Measurements from ENCODE around the gene LRFN4.
"Not testable (repeated sequence)": the region's sequence is repeated elsewhere in the genome, so short reads cannot be mapped to it uniquely, and the experiment has no call there.

The LRFN4 gene

GRCh38 chr11:66856496-66857233 lies at the start of gene LRFN4:
LRFN4 (plus strand) TSS chr11:66857064; CDS start chr11:66857745, 681 bp downstream.
- Histone ChIP-seq H3K36me3 (ENCODE audit: control insufficient read depth, insufficient read depth, low read length) (peaks cover 10% of the 10 kb centered on the region), H3K27me3 (ENCODE audit: control insufficient read depth, insufficient read depth, low read length) (no peaks in the 10 kb centered on the region), H3K4me1 (ENCODE audit: control insufficient read depth, insufficient read depth, low read length) (peaks cover 4% of the 10 kb centered on the region)

GRCh38 chr11:66809592-66809991 lies 47.3 kb upstream of the LRFN4 start:
- Histone ChIP-seq H3K9me3 (ENCODE audit: control insufficient read depth, insufficient read depth, low read length) (no peaks in the 10 kb centered on the region), H3K4me1 (ENCODE audit: control insufficient read depth, insufficient read depth, low read length) (peaks cover 18% of the 10 kb centered on the region), H3K36me3 (ENCODE audit: control insufficient read depth, insufficient read depth, low read length) (no peaks in the 10 kb centered on the region), H3K9ac (ENCODE audit: low read depth, low read length) (no peak overlapping the region), H3K4me3 (ENCODE audit: low read depth, low read length) (no peak overlapping the region), H3K27me3 (ENCODE audit: control insufficient read depth, insufficient read depth, low read length) (no peaks in the 10 kb centered on the region)

More at GRCh38 chr11:66856496-66857233, at the start of gene LRFN4:
- Histone ChIP-seq H3K9ac (ENCODE audit: low read depth, low read length) (peak within 1 kb of the TSS; percentile 81), H3K4me3 (ENCODE audit: low read depth, low read length) (peak within 1 kb of the TSS; percentile 73), H3K9me3 (ENCODE audit: control insufficient read depth, insufficient read depth, low read length) (no peaks in the 10 kb centered on the region)

GRCh38 chr11:66810576-66811185 lies 46.2 kb upstream of the LRFN4 start:
- no peak overlapping the region for H3K4me3 ChIP-seq (ENCODE audit: low read depth, low read length)
- H3K9ac ChIP-seq (ENCODE audit: low read depth, low read length): no peak overlapping the region
- H3K36me3 ChIP-seq (ENCODE audit: control insufficient read depth, insufficient read depth, low read length): no peaks in the 10 kb centered on the region

GRCh38 chr11:66814678-66815077 lies 42.2 kb upstream of the LRFN4 start:
- no peak overlapping the region for H3K9ac ChIP-seq (ENCODE audit: low read depth, low read length)
- H3K9me3 ChIP-seq (ENCODE audit: control insufficient read depth, insufficient read depth, low read length): no peaks in the 10 kb centered on the region

More at GRCh38 chr11:66810576-66811185, 46.2 kb upstream of the LRFN4 start:
- Histone ChIP-seq H3K27me3 (ENCODE audit: control insufficient read depth, insufficient read depth, low read length) (no peaks in the 10 kb centered on the region), H3K4me1 (ENCODE audit: control insufficient read depth, insufficient read depth, low read length) (peaks cover 18% of the 10 kb centered on the region), H3K9me3 (ENCODE audit: control insufficient read depth, insufficient read depth, low read length) (no peaks in the 10 kb centered on the region)

GRCh38 chr11:66815646-66816045 lies 41.2 kb upstream of the LRFN4 start:
- H3K36me3 ChIP-seq (ENCODE audit: control insufficient read depth, insufficient read depth, low read length): no peaks in the 10 kb centered on the region
- no peaks in the 10 kb centered on the region for H3K9me3 ChIP-seq (ENCODE audit: control insufficient read depth, insufficient read depth, low read length)
- H3K4me1 ChIP-seq (ENCODE audit: control insufficient read depth, insufficient read depth, low read length): peaks cover 14% of the 10 kb centered on the region
- H3K4me3 ChIP-seq (ENCODE audit: low read depth, low read length): no peak overlapping the region
- H3K27me3 ChIP-seq (ENCODE audit: control insufficient read depth, insufficient read depth, low read length): no peaks in the 10 kb centered on the region
- H3K9ac ChIP-seq (ENCODE audit: low read depth, low read length): no peak overlapping the region

More at GRCh38 chr11:66814678-66815077, 42.2 kb upstream of the LRFN4 start:
- Histone ChIP-seq H3K36me3 (ENCODE audit: control insufficient read depth, insufficient read depth, low read length) (no peaks in the 10 kb centered on the region), H3K4me3 (ENCODE audit: low read depth, low read length) (no peak overlapping the region), H3K4me1 (ENCODE audit: control insufficient read depth, insufficient read depth, low read length) (peaks cover 18% of the 10 kb centered on the region), H3K27me3 (ENCODE audit: control insufficient read depth, insufficient read depth, low read length) (no peaks in the 10 kb centered on the region)

GRCh38 chr11:66818231-66818955 lies 38.5 kb upstream of the LRFN4 start:
- H3K9ac ChIP-seq (ENCODE audit: low read depth, low read length): no peak overlapping the region
- H3K27me3 ChIP-seq (ENCODE audit: control insufficient read depth, insufficient read depth, low read length): no peaks in the 10 kb centered on the region
- no peaks in the 10 kb centered on the region for H3K9me3 ChIP-seq (ENCODE audit: control insufficient read depth, insufficient read depth, low read length)
- no peaks in the 10 kb centered on the region for H3K4me1 ChIP-seq (ENCODE audit: control insufficient read depth, insufficient read depth, low read length)
- H3K36me3 ChIP-seq (ENCODE audit: control insufficient read depth, insufficient read depth, low read length): no peaks in the 10 kb centered on the region
- H3K4me3 ChIP-seq (ENCODE audit: low read depth, low read length): no peak overlapping the region

GRCh38 chr11:66820381-66820780 lies 36.5 kb upstream of the LRFN4 start:
- H3K9ac ChIP-seq (ENCODE audit: low read depth, low read length): no peak overlapping the region
- H3K4me1 ChIP-seq (ENCODE audit: control insufficient read depth, insufficient read depth, low read length): no peaks in the 10 kb centered on the region
- no peaks in the 10 kb centered on the region for H3K9me3 ChIP-seq (ENCODE audit: control insufficient read depth, insufficient read depth, low read length)
- no peaks in the 10 kb centered on the region for H3K36me3 ChIP-seq (ENCODE audit: control insufficient read depth, insufficient read depth, low read length)
- no peaks in the 10 kb centered on the region for H3K27me3 ChIP-seq (ENCODE audit: control insufficient read depth, insufficient read depth, low read length)
- no peak overlapping the region for H3K4me3 ChIP-seq (ENCODE audit: low read depth, low read length)

GRCh38 chr11:66820901-66821300 lies 36.0 kb upstream of the LRFN4 start:
- no peaks in the 10 kb centered on the region for H3K4me1 ChIP-seq (ENCODE audit: control insufficient read depth, insufficient read depth, low read length)
- H3K27me3 ChIP-seq (ENCODE audit: control insufficient read depth, insufficient read depth, low read length): no peaks in the 10 kb centered on the region
- H3K9me3 ChIP-seq (ENCODE audit: control insufficient read depth, insufficient read depth, low read length): no peaks in the 10 kb centered on the region
- H3K36me3 ChIP-seq (ENCODE audit: control insufficient read depth, insufficient read depth, low read length): no peaks in the 10 kb centered on the region
- no peak overlapping the region for H3K4me3 ChIP-seq (ENCODE audit: low read depth, low read length)
- no peak overlapping the region for H3K9ac ChIP-seq (ENCODE audit: low read depth, low read length)

GRCh38 chr11:66823700-66824099 lies 33.2 kb upstream of the LRFN4 start:
- Histone ChIP-seq H3K4me1 (ENCODE audit: control insufficient read depth, insufficient read depth, low read length) (no peaks in the 10 kb centered on the region), H3K9ac (ENCODE audit: low read depth, low read length) (no peak overlapping the region), H3K27me3 (ENCODE audit: control insufficient read depth, insufficient read depth, low read length) (no peaks in the 10 kb centered on the region), H3K4me3 (ENCODE audit: low read depth, low read length) (no peak overlapping the region), H3K9me3 (ENCODE audit: control insufficient read depth, insufficient read depth, low read length) (no peaks in the 10 kb centered on the region), H3K36me3 (ENCODE audit: control insufficient read depth, insufficient read depth, low read length) (no peaks in the 10 kb centered on the region)

- H3K4me1 ChIP-seq (ENCODE audit: control insufficient read depth, insufficient read depth, low read length); H3K4me3 ChIP-seq (ENCODE audit: low read depth, low read length): not testable (repeated sequence)
These were observed 32.3 kb upstream of the LRFN4 start for GRCh38 chr11:66824573-66824972.

GRCh38 chr11:66834539-66834845 lies 22.4 kb upstream of the LRFN4 start:
- Histone ChIP-seq H3K9ac (ENCODE audit: low read depth, low read length) (no peak overlapping the region), H3K4me3 (ENCODE audit: low read depth, low read length) (no peak overlapping the region), H3K9me3 (ENCODE audit: control insufficient read depth, insufficient read depth, low read length) (no peaks in the 10 kb centered on the region), H3K4me1 (ENCODE audit: control insufficient read depth, insufficient read depth, low read length) (no peaks in the 10 kb centered on the region), H3K27me3 (ENCODE audit: control insufficient read depth, insufficient read depth, low read length) (no peaks in the 10 kb centered on the region), H3K36me3 (ENCODE audit: control insufficient read depth, insufficient read depth, low read length) (peaks cover 5% of the 10 kb centered on the region)

More at GRCh38 chr11:66824573-66824972, 32.3 kb upstream of the LRFN4 start:
- H3K9me3 ChIP-seq (ENCODE audit: control insufficient read depth, insufficient read depth, low read length); H3K36me3 ChIP-seq (ENCODE audit: control insufficient read depth, insufficient read depth, low read length); H3K27me3 ChIP-seq (ENCODE audit: control insufficient read depth, insufficient read depth, low read length); H3K9ac ChIP-seq (ENCODE audit: low read depth, low read length): not testable (repeated sequence)

GRCh38 chr11:66834943-66835342 lies 21.9 kb upstream of the LRFN4 start:
- Histone ChIP-seq H3K9ac (ENCODE audit: low read depth, low read length) (no peak overlapping the region), H3K36me3 (ENCODE audit: control insufficient read depth, insufficient read depth, low read length) (peaks cover 6% of the 10 kb centered on the region), H3K27me3 (ENCODE audit: control insufficient read depth, insufficient read depth, low read length) (no peaks in the 10 kb centered on the region), H3K4me3 (ENCODE audit: low read depth, low read length) (no peak overlapping the region), H3K4me1 (ENCODE audit: control insufficient read depth, insufficient read depth, low read length) (no peaks in the 10 kb centered on the region), H3K9me3 (ENCODE audit: control insufficient read depth, insufficient read depth, low read length) (no peaks in the 10 kb centered on the region)
